ENCODE measurements around the gene USP36.
"Not testable (repeated sequence)": the region's sequence is repeated elsewhere in the genome, so short reads cannot be mapped to it uniquely, and the experiment has no call there.

USP36 gene

GRCh38 chr17:78774956-78775571 is 65.5 kb downstream of the USP36 start:
- in situ Hi-C loops (cut with MboI; ENCODE audit: low sequenced_read_pairs): no loop called here

- in situ Hi-C loops (cut with MboI; ENCODE audit: low sequenced_read_pairs): no loop called here
Observed at GRCh38 chr17:78774453-78774852, 66.2 kb downstream of the USP36 start.

- in situ Hi-C loops (cut with MboI; ENCODE audit: low sequenced_read_pairs): no loop called here
Observed at GRCh38 chr17:78771758-78772382, 68.7 kb downstream of the USP36 start.

- in situ Hi-C loops (cut with MboI; ENCODE audit: low sequenced_read_pairs): no loop called here
Observed at GRCh38 chr17:78769196-78769773, 71.3 kb downstream of the USP36 start.

GRCh38 chr17:78767806-78768205 is 72.8 kb downstream of the USP36 start:
- in situ Hi-C loops (cut with MboI; ENCODE audit: low sequenced_read_pairs): no loop called here

- in situ Hi-C loops (cut with MboI; ENCODE audit: low sequenced_read_pairs): no loop called here
Observed at GRCh38 chr17:78766743-78767294, 73.8 kb downstream of the USP36 start.

GRCh38 chr17:78766225-78766624 is 74.4 kb downstream of the USP36 start:
- in situ Hi-C loops (cut with MboI; ENCODE audit: low sequenced_read_pairs): no loop called here

- in situ Hi-C loops (cut with MboI; ENCODE audit: low sequenced_read_pairs): no loop called here
Observed at GRCh38 chr17:78765821-78766220, 74.8 kb downstream of the USP36 start.

GRCh38 chr17:78764871-78765270 is 75.7 kb downstream of the USP36 start:
- in situ Hi-C loops (cut with MboI; ENCODE audit: low sequenced_read_pairs): no loop called here

GRCh38 chr17:78763561-78763960 is 77.1 kb downstream of the USP36 start:
- in situ Hi-C loops (cut with MboI; ENCODE audit: low sequenced_read_pairs): no loop called here

GRCh38 chr17:78761789-78762406 is 78.7 kb downstream of the USP36 start:
- in situ Hi-C loops (cut with MboI; ENCODE audit: low sequenced_read_pairs): no loop called here

- in situ Hi-C loops (cut with MboI; ENCODE audit: low sequenced_read_pairs): no loop called here
Observed at GRCh38 chr17:78759969-78760352, 80.7 kb downstream of the USP36 start.

GRCh38 chr17:78759203-78759968 is 81.2 kb downstream of the USP36 start:
- in situ Hi-C loops (cut with MboI; ENCODE audit: low sequenced_read_pairs): no loop called here

- in situ Hi-C loops (cut with MboI; ENCODE audit: low sequenced_read_pairs): no loop called here
Observed at GRCh38 chr17:78753316-78754250, 87.0 kb downstream of the USP36 start.

- in situ Hi-C loops (cut with MboI; ENCODE audit: low sequenced_read_pairs): no loop called here
Observed at GRCh38 chr17:78751447-78752161, 89.0 kb downstream of the USP36 start.

GRCh38 chr17:78751000-78751399 is 89.6 kb downstream of the USP36 start:
- in situ Hi-C loops (cut with MboI; ENCODE audit: low sequenced_read_pairs): not testable (repeated sequence)

- in situ Hi-C loops (cut with MboI; ENCODE audit: low sequenced_read_pairs): no loop called here
Observed at GRCh38 chr17:78748730-78749317, 91.8 kb downstream of the USP36 start.

- in situ Hi-C loops (cut with MboI; ENCODE audit: low sequenced_read_pairs): no loop called here
Observed at GRCh38 chr17:78748048-78748729, 92.4 kb downstream of the USP36 start.

Data from HL-60/S4 treated with retinoic acid at 250 ng/mL for 4 days and 3 days (cell line).